C4-2B (cell line): ENCODE measurements around the gene SPRR2A.

Source experiments
- CTCF ChIP-seq: fragments of 450-650 bp; conservative IDR thresholded peaks from 2 replicates; pipeline ENCODE4 v1.5.1; 2017; ENCODE audit warnings: mild to moderate bottlenecking
- ZFX ChIP-seq: fragments of 450-650 bp; IDR thresholded peaks from 2 replicates; pipeline ENCODE4 v1.6.1; 2017

- no peak for TF ChIP-seq CTCF
- TF ChIP-seq ZFX: no peak
Measured at GRCh38 chr1:153100245-153100644, 42.9 kb upstream of the SPRR2A start.
